HepG2 (cell line): ENCODE data around the gene CRIP1. TPM values are rescaled to one million over a fixed set of nuclear protein-coding genes. Genes with fewer than 3 reads are reported as not detected.

Experiments used
- CBFB ChIP-seq: sonication (generic); formaldehyde crosslinking; IDR thresholded peaks from 2 replicates; pipeline ENCODE4 v1.4.0; 2020; ENCODE audit warnings: missing genetic modification reagents
- CEBPG ChIP-seq: IDR thresholded peaks from 2 replicates; pipeline ENCODE4 v1.6.1; 2016
- FOXJ3 ChIP-seq: sonication (generic); formaldehyde crosslinking; IDR thresholded peaks from 2 replicates; pipeline ENCODE4 v1.4.0; 2020; ENCODE audit warnings: missing genetic modification reagents, mild to moderate bottlenecking, borderline replicate concordance
- KAT7 ChIP-seq: IDR thresholded peaks from 2 replicates; pipeline ENCODE4 v1.6.1; 2018; ENCODE audit warnings: borderline replicate concordance, missing compliant biosample characterization
- KDM4B ChIP-seq: sonication (generic); formaldehyde crosslinking; IDR thresholded peaks from 2 replicates; pipeline ENCODE4 v1.4.0; 2020; ENCODE audit warnings: missing genetic modification reagents
- MED8 ChIP-seq: sonication (generic); formaldehyde crosslinking; IDR thresholded peaks from 2 replicates; pipeline ENCODE4 v1.8.1; 2023; ENCODE audit warnings: mild to moderate bottlenecking, missing genetic modification reagents; ENCODE audit not compliant: insufficient replicate concordance
- MNT ChIP-seq: fragments of 450-650 bp; IDR thresholded peaks from 2 replicates; pipeline ENCODE4 v1.6.1; 2016
- MTF2 ChIP-seq: sonication (generic); formaldehyde crosslinking; IDR thresholded peaks from 2 replicates; pipeline ENCODE4 v1.5.0; 2020; ENCODE audit warnings: missing genetic modification reagents, borderline replicate concordance
- TCF7L2 ChIP-seq: IDR thresholded peaks from 2 replicates; pipeline ENCODE4 v1.6.1; 2011; ENCODE audit warnings: mild to moderate bottlenecking, low read depth, low read length, moderate library complexity
- ZBTB14 ChIP-seq: sonication (generic); formaldehyde crosslinking; IDR thresholded peaks from 2 replicates; pipeline ENCODE4 v1.4.0; 2020; ENCODE audit warnings: missing genetic modification reagents
- ZBTB40 ChIP-seq, 2 experiments: fragments of 450-650 bp in 1 of 2; sonication (generic) in 1 of 2; formaldehyde crosslinking in 1 of 2; IDR thresholded peaks; 2 replicates each; pipeline versions ENCODE4 v1.6.1 to v1.8.0; 2016 to 2022; ENCODE audit warnings: antibody characterized with exemption in 1 of 2, mild to moderate bottlenecking in 1 of 2, missing genetic modification reagents in 1 of 2
- ZBTB8A ChIP-seq: sonication (generic); formaldehyde crosslinking; IDR thresholded peaks from 2 replicates; pipeline ENCODE4 v1.4.0; 2020; ENCODE audit warnings: mild to moderate bottlenecking, low read depth, missing genetic modification reagents, borderline replicate concordance
- ZNF44 ChIP-seq: sonication (generic); formaldehyde crosslinking; IDR thresholded peaks from 2 replicates; pipeline ENCODE4 v1.5.1; 2020; ENCODE audit warnings: mild to moderate bottlenecking, missing genetic modification reagents
- ZNF549 ChIP-seq: sonication (generic); formaldehyde crosslinking; IDR thresholded peaks from 2 replicates; pipeline ENCODE4 v1.5.0; 2020; ENCODE audit warnings: missing genetic modification reagents
- ZNF607 ChIP-seq: sonication (generic); formaldehyde crosslinking; IDR thresholded peaks from 2 replicates; pipeline ENCODE4 v1.5.1; 2020; ENCODE audit warnings: missing genetic modification reagents, mild to moderate bottlenecking, borderline replicate concordance
- ZNF746 ChIP-seq: sonication (generic); formaldehyde crosslinking; IDR thresholded peaks from 2 replicates; pipeline ENCODE4 v1.8.0; 2022; ENCODE audit warnings: mild to moderate bottlenecking, missing genetic modification reagents
- ZNF761 ChIP-seq: sonication (generic); formaldehyde crosslinking; conservative IDR thresholded peaks from 2 replicates; pipeline ENCODE4 v1.4.0; 2020; ENCODE audit warnings: mild to moderate bottlenecking, missing genetic modification reagents
- ZSCAN9 ChIP-seq: IDR thresholded peaks from 2 replicates; pipeline ENCODE4 v1.6.1; 2016; ENCODE audit warnings: borderline replicate concordance
- polyA plus RNA-seq, 8 experiments: library from polyadenylated mRNA; depleted of rRNA in 3 of 8; stranded (reverse) in 7 of 8; unstranded in 1 of 8; fragments of >200 nt; fragmentation: Illumina TruSeq in 4 of 8; extraction: Trizol in 4 of 8; gene quantifications; 2 replicates each; pipeline versions ENCODE4 v1.2.1 to v1.2.3, GENCODE V29; 2011 to 2016; ENCODE audit warnings: low read depth in 4 of 8, missing spikeins in 1 of 8, mixed read lengths in 1 of 8; ENCODE audit not compliant: insufficient read depth in 1 of 8
- total RNA-seq, 5 experiments: library from RNA; depleted of rRNA; stranded (reverse); fragments of >200 nt; fragmentation: Illumina TruSeq; extraction: Trizol; gene quantifications; 2 replicates each; pipeline ENCODE4 v1.2.3, GENCODE V29; 2016; ENCODE audit warnings: low read depth in 1 of 5

CRIP1 gene
- total and polyA plus RNA-seq, 2 of the 13 experiments (the other 11 are each of a cell fraction or from before 2014, with no cell fraction given) = 53.9 to 59.5 TPM

- no peak for TF ChIP-seq MTF2 (CRISPR knock-in tag)
- TF ChIP-seq ZNF607 (CRISPR knock-in tag) = 0 out of 2 replicates have a peak, but pooled peaks have one; percentile 60
- TF ChIP-seq ZNF549 (CRISPR knock-in tag) = no peak
- TF ChIP-seq MED8 (CRISPR knock-in tag) = peak; percentile 88
- TF ChIP-seq ZBTB14 (CRISPR knock-in tag) = no peak; the same call in 1 of the 2 replicates
- TF ChIP-seq ZNF44 (CRISPR knock-in tag) = no peak; the same call in 1 of the 2 replicates
- TF ChIP-seq KAT7 (CRISPR knock-in tag) = no peak
- TF ChIP-seq FOXJ3 = no peak
- TF ChIP-seq ZSCAN9 = peak; percentile 25; the same call in 1 of the 2 replicates
- TF ChIP-seq CBFB = peak; percentile 97
- no peak for TF ChIP-seq TCF7L2
- no peak for TF ChIP-seq CEBPG (CRISPR knock-in tag)
- 0 out of 2 replicates have a peak, but pooled peaks have one; percentile 16 for TF ChIP-seq ZNF761 (CRISPR knock-in tag)
- TF ChIP-seq MNT = no peak
- no peak for TF ChIP-seq ZBTB40 (IDR thresholded peaks at IDR 0.05)
- no peak for TF ChIP-seq ZBTB40 (CRISPR knock-in tag; IDR thresholded peaks at IDR 0.05)
- TF ChIP-seq ZBTB8A (CRISPR knock-in tag) = no peak
- 0 out of 2 replicates have a peak, but pooled peaks have one; percentile 39 for TF ChIP-seq KDM4B (CRISPR knock-in tag)
- TF ChIP-seq ZNF746 (CRISPR knock-in tag) = peak; percentile 58; the same call in 1 of the 2 replicates
These were observed 9.5 kb downstream of the CRIP1 start (continued) for GRCh38 chr14:105495990-105496830.
